GM13977 (cell line): ENCODE measurements around the gene GALNT7.

ENCODE experiments used
- DNase-seq: peaks from one replicate; pipeline ENCODE4 v3.0.0; 2012; ENCODE audit warnings: low spot score
- in situ Hi-C: fragments of 300-500 bp; cut with MboI; formaldehyde crosslinking; loops from one replicate; pipeline ENCODE4 v1.12.0; 2022; ENCODE audit warnings: low sequenced_read_pairs, low pct_unique_long_range_greater_than_20kb, mixed read lengths, inconsistent platforms; ENCODE audit not compliant: unreplicated experiment
- TF ChIP-seq, protein P1 (sequence below): IDR thresholded peaks from 2 replicates; pipeline ENCODE4 v1.5.1; 2012; ENCODE audit warnings: mild to moderate bottlenecking, control low read depth; ENCODE audit not compliant: insufficient read depth; ENCODE audit errors: extremely low read depth, missing control alignments

Gene GALNT7

DNA sequence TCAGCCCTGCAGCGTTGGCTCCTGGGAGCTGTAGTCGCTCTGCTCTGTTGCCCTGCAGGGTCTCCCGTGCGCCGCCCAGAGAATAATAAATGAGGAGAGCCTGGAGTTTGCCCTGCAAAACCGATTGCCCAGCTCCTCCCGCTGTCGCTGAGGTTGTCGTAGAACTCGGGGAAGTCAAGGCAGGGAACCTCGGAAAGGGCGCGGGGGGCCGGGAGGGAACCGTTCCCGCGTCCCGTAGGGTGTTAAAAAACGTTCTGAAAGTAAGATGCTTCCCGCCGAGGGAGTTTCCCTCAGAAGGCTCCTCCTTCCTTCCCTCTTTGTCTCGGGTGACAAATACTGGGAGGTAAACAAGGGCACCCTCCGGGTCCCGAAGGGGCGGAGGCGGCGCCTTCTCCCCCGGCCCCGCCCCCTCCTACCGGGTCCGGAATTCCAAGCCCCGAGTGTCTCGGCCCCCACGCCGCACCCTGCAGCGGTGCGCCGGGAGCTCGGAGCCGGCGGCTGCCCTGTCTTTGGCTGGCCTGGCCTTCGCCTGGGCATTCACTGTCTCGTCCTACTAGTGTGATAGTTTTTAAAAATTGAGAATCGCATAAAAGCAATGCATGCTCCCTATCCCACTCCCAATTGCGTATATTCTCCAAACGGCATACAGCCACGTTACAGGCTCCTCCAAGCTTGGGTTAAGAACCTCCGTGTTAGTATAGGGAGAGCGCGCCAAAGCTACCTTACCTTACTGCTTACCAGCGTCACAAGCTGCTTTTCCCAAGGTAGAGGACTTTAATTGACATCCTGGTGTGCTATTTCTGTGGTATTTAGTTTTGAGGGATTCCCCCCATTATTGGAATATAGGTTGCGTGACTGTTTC lies 166.5 kb downstream of the GALNT7 start:
- TF ChIP-seq, protein P1, sequence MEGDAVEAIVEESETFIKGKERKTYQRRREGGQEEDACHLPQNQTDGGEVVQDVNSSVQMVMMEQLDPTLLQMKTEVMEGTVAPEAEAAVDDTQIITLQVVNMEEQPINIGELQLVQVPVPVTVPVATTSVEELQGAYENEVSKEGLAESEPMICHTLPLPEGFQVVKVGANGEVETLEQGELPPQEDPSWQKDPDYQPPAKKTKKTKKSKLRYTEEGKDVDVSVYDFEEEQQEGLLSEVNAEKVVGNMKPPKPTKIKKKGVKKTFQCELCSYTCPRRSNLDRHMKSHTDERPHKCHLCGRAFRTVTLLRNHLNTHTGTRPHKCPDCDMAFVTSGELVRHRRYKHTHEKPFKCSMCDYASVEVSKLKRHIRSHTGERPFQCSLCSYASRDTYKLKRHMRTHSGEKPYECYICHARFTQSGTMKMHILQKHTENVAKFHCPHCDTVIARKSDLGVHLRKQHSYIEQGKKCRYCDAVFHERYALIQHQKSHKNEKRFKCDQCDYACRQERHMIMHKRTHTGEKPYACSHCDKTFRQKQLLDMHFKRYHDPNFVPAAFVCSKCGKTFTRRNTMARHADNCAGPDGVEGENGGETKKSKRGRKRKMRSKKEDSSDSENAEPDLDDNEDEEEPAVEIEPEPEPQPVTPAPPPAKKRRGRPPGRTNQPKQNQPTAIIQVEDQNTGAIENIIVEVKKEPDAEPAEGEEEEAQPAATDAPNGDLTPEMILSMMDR: no peak
- DNase-seq: peak; percentile 71
- in situ Hi-C loops: no loop called here

DNA sequence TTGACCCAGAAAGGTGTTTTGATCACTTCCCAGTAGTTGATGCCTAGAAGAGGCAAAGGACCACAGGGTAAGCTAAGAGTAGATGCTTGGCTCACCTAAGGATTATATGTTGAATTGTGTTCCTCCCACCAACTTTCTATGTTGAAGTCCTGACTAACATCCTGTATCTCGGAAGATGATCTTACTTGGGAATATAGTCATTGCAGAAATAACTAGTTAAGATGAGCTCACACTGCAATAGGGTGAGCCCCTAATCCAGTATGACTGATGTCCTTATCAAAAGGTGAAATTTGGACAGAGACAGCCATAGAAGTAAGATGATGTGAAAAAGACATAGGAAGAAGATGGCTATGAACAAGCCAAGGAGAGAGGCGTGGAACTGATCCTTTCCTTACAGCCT lies 168.9 kb downstream of the GALNT7 start:
- TF ChIP-seq, protein P1: no peak
- DNase-seq: no peak
- in situ Hi-C loops: no loop called here

DNA sequence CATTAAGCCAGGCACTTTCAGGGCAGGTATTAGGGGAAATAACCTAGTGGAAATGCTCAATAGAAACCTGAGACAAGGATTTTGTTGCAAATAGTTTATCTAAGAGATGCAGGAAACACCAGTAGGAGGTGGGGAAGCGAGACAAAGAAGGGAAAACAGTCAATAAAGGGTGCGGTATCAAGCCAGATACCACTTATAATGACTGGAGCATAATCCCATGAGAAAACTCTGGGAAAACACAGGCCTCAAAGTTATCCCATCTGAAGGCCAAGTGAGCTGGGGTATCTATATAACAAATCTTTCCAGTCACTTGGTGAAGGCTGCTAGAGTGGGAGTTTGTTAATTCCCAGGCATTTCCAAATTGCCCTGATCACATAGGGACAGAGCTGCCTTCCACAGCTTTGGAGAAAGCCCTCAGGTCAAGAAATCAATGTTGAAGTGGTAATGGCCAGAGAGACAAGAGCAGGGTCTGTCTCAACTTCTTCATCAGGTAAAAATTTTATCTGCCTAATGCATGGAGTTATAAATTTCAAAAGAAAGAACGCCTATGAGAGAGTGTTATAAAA lies 175.3 kb downstream of the GALNT7 start:
- TF ChIP-seq, protein P1: no peak
- DNase-seq: no peak
- in situ Hi-C loops: no loop called here

DNA sequence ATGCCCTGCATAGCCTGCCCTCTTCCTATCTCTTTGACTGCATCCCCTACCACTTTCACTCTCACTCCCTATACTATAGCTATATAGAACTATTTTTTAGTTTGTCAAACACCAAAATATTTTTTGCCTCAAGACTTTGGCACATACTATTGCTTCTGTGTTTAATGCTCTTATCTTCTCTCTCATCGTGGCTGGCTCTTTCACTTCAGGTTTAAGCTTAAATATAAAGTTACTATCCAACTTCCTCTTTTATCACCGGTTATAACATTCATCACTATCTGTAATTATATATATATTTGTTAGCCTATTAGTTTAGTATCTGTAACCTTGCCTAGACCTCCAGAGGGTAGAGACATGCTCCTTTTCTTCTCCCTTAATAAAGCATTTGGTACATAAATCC lies 177.0 kb downstream of the GALNT7 start:
- in situ Hi-C loops: no loop called here
- TF ChIP-seq, protein P1: no peak
- DNase-seq: no peak

DNA sequence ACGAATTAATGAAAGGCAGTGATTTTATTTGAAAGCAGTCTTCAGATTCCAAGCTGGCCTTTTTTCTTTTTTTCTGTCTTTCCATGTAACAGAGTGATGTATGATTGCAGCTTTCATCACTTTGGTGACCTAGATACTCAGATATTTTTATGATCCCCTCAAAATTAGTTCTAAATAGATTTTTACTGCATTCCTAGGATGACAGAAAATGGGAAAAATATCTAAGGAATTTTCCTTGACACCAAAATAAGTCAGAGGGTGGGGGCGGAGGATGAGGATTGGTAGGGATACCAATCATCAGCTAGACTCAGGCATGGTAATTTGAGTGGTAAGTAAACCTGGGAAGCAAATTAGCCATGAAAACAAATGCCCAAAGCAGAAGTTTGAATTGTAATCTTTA lies 177.5 kb downstream of the GALNT7 start:
- in situ Hi-C loops: no loop called here
- TF ChIP-seq, protein P1: no peak
- DNase-seq: no peak

DNA sequence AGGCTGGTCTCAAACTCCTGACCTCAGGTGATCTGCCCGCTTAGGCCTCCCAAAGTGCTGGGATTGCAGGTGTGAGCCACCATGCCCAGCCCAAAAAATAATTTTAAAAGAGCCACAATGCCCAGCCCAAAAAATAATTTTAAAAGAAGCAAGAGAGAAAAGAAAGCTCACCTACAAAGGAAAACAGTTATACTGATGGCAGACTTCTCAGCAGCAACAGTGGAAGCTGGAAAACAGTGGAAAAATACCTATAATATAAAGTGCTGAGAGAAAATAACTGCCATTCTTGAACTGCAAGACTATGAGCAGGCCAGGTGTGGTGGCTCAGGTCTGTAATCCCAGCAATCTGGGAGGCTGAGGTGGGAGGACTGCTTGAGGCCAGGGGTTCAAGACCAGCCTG lies 178.9 kb downstream of the GALNT7 start:
- TF ChIP-seq, protein P1: no peak
- in situ Hi-C loops: no loop called here
- no peak for DNase-seq
